Panc1 (cell line): ENCODE results near the gene RELT. TPM values are rescaled to one million over a fixed set of nuclear protein-coding genes. Genes with fewer than 3 reads are reported as not detected.

ENCODE experiments used
- ATAC-seq: fragments of 200-7000 bp; cut with Tn5 transposase; 2 replicates; pipeline ENCODE4 v1.9.1; 2020; ENCODE audit warnings: mild to moderate bottlenecking, moderate library complexity
- BruUV-seq: library from RNA; stranded (reverse); fragments of 400-500 nt; replicated peaks from 2 replicates; lab custom pipeline; 2021; lab: Mats Ljungman, UMichigan
- CTCF ChIA-PET: fragments of 300-600 bp; sonication (Branson Sonifier 250); formaldehyde crosslinking; loops from one replicate; lab custom pipeline; 2022; ENCODE audit warnings: antibody characterized with exemption; lab: Charles Lee
- POLR2A ChIA-PET: fragments of 300-600 bp; sonication (Branson Sonifier 250); formaldehyde crosslinking; loops from one replicate; lab custom pipeline; 2022; ENCODE audit warnings: antibody characterized with exemption; lab: Charles Lee
- DNase-seq: peaks from one replicate; pipeline ENCODE4 v3.0.0-alpha.2; 2010; ENCODE audit warnings: low read depth, low spot score
- H3K27ac ChIP-seq: 2 replicates; pipeline ENCODE4 v1.5.1; 2011; ENCODE audit warnings: mild to moderate bottlenecking, low read length, inconsistent platforms
- H3K27me3 ChIP-seq: fragments of 200-500 bp; sonication (Bioruptor generic); 2 replicates; pipeline ENCODE4 v1.6.0; 2014; ENCODE audit warnings: low read length, inconsistent platforms; ENCODE audit not compliant: control insufficient read depth, insufficient read depth
- H3K36me3 ChIP-seq: fragments of 200-500 bp; sonication (Bioruptor generic); 2 replicates; pipeline ENCODE4 v1.5.1; 2014; ENCODE audit warnings: inconsistent platforms, mild to moderate bottlenecking, low read length, moderate library complexity; ENCODE audit not compliant: control insufficient read depth, insufficient read depth
- H3K4me1 ChIP-seq: 2 replicates; pipeline ENCODE4 v1.5.1; 2011; ENCODE audit warnings: inconsistent platforms, mild to moderate bottlenecking, low read length, moderate library complexity; ENCODE audit not compliant: control insufficient read depth, insufficient read depth
- H3K4me3 ChIP-seq, 2 experiments: 2 replicates each; pipeline ENCODE4 v1.5.1; 2011 to 2012; ENCODE audit warnings: low read depth in 2 of 2, low read length in 2 of 2, mild to moderate bottlenecking in 2 of 2, inconsistent platforms in 1 of 2, moderate library complexity in 1 of 2
- H3K9me3 ChIP-seq: fragments of 200-500 bp; sonication (Bioruptor generic); 2 replicates; pipeline ENCODE4 v1.5.1; 2014; ENCODE audit warnings: low read depth, mild to moderate bottlenecking, inconsistent platforms, low read length, moderate library complexity; ENCODE audit not compliant: control insufficient read depth, insufficient read depth
- CTCF ChIP-seq: fragments of 450-650 bp; IDR thresholded peaks from 2 replicates; pipeline ENCODE4 v1.5.1; 2017; ENCODE audit warnings: mild to moderate bottlenecking
- POLR2AphosphoS5 ChIP-seq: IDR thresholded peaks from 2 replicates; pipeline ENCODE4 v1.6.1; 2012; ENCODE audit warnings: mild to moderate bottlenecking, low read depth, low read length, moderate library complexity
- REST ChIP-seq, 2 experiments: IDR thresholded peaks; 2 replicates each; pipeline ENCODE4 v1.6.1; 2011 to 2012; ENCODE audit warnings: low read depth in 2 of 2, control low read depth in 1 of 2, low read length in 1 of 2, mild to moderate bottlenecking in 1 of 2, moderate library complexity in 1 of 2; ENCODE audit not compliant: insufficient read depth in 1 of 2
- SIN3A ChIP-seq: IDR thresholded peaks from 2 replicates; pipeline ENCODE4 v1.6.1; 2012; ENCODE audit warnings: low read depth, mild to moderate bottlenecking, low read length, moderate library complexity, borderline replicate concordance; ENCODE audit not compliant: insufficient read depth
- TCF7L2 ChIP-seq: IDR thresholded peaks from 2 replicates; pipeline ENCODE4 v1.6.1; 2011; ENCODE audit warnings: mild to moderate bottlenecking, low read depth, low read length, inconsistent platforms
- in situ Hi-C: cut with HindIII; loops from 2 replicates; pipeline ENCODE4 v1.10.0; 2016; ENCODE audit warnings: low sequenced_read_pairs, low pct_unique_long_range_greater_than_20kb
- intact Hi-C: fragments of 100-400 bp; cut with micrococcal nuclease; formaldehyde crosslinking; loops from one replicate; pipeline ENCODE4 v1.10.0; 2022; ENCODE audit not compliant: unreplicated experiment
- total RNA-seq: library from RNA; stranded (reverse); gene quantifications from one replicate; pipeline ENCODE4 v1.2.1, GENCODE V29; 2021; ENCODE audit not compliant: unreplicated experiment

RELT gene
- total RNA-seq, 1 experiment from 2014 or later: 11.3 TPM

DNA sequence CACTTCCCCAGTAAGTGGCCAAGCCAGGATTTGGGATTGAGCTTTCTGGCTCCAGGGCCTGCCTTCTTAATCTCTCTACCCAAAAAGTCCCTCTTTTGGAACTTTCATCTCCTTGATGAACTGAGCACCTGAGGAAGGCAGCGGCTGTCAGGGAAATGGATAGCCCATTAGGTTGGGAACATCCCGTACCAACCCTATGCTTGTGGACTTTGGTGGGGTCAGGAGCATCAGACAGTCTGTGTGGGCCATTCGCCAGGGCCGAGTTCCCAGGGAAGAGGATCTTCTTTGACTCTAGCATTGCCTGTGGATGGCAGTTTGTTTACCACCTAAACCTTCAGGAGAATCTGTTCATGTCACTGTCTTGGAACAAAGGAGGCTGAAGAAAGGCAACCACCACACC, 37.9 kb upstream of the RELT start:
- CTCF ChIA-PET: interaction anchor here (2.3 kb wide), 1 partner anchor 31 kb away, joined by 22 read pairs; no protein-coding TSS in a partner anchor

GRCh38 chr11:73340164-73340563, 36.0 kb upstream of the RELT start:
- TF ChIP-seq CTCF (no peak), REST (IDR thresholded peaks at IDR 0.05; ENCODE audit: insufficient read depth in 1 of 2, low read depth in 2 of 2, low read length in 1 of 2) (no peak), POLR2AphosphoS5 (no peak), SIN3A (no peak), TCF7L2 (no peak)
- Histone ChIP-seq H3K36me3 (no peaks in the 10 kb centered on the region), H3K27ac (no peak overlapping the region), H3K4me3 (no peak overlapping the region), H3K4me1 (peaks cover 12% of the 10 kb centered on the region), H3K27me3 (no peaks in the 10 kb centered on the region), H3K9me3 (no peaks in the 10 kb centered on the region)
- intact Hi-C loops (no loop called here), in situ Hi-C loops (no loop called here)
- no TSS peak for BruUV-seq
- POLR2A ChIA-PET: no interaction called here
- CTCF ChIA-PET: interaction anchor here (0.5 to 1.3 kb wide), 3 partner anchors 12 to 351 kb away, joined by 3 to 5 read pairs (median 4); no protein-coding TSS in a partner anchor
- ATAC-seq (no peak), DNase-seq (no peak)

More for the DNA sequence above, 37.9 kb upstream of the RELT start:
- intact Hi-C loops (no loop called here), in situ Hi-C loops (no loop called here)
- DNase-seq (no peak), ATAC-seq (no peak)
- TF ChIP-seq TCF7L2 (no peak), SIN3A (no peak), POLR2AphosphoS5 (no peak), CTCF (no peak), REST (IDR thresholded peaks at IDR 0.05; ENCODE audit: insufficient read depth in 1 of 2, low read depth in 2 of 2, low read length in 1 of 2) (no peak)
- no peaks in the 10 kb centered on the region for H3K36me3 ChIP-seq
- POLR2A ChIA-PET: no interaction called here
- H3K4me3 ChIP-seq: no peak overlapping the region
- no peaks in the 10 kb centered on the region for H3K27me3 ChIP-seq
- no peak overlapping the region for H3K27ac ChIP-seq
- H3K9me3 ChIP-seq: no peaks in the 10 kb centered on the region
- BruUV-seq: no TSS peak
- H3K4me1 ChIP-seq: peaks cover 27% of the 10 kb centered on the region
